Stimulated activated naive CD8-positive, alpha-beta T cell treated with anti-CD3 and anti-CD28 coated beads, Interleukin-15, amount 100 ng/mL, for 72 hours (primary cell): Measurements from ENCODE around the gene EZR.
A peak's percentile ranks its signal among the peaks of the same experiment; 100 is the strongest.

Experiments used
- ATAC-seq: fragments of 150-1000 bp; cut with Tn5 transposase; 2 replicates; pipeline ENCODE4 v1.10.0; 2021; ENCODE audit warnings: mild to moderate bottlenecking, moderate library complexity
- DNase-seq, 2 donors: peaks; one replicate each; pipeline ENCODE4 v3.0.0; 2021 to 2022
- H3K27ac Mint-ChIP-seq, 2 donors: one replicate each; pipeline ENCODE4 v1.8.0; 2022; ENCODE audit warnings: mild to moderate bottlenecking in 2 of 2, mixed read lengths in 2 of 2, moderate library complexity in 2 of 2
- H3K27me3 Mint-ChIP-seq: one replicate; pipeline ENCODE4 v1.8.0; 2022; ENCODE audit warnings: mixed read lengths
- H3K4me1 Mint-ChIP-seq: one replicate; pipeline ENCODE4 v1.8.0; 2022; ENCODE audit warnings: mild to moderate bottlenecking, mixed read lengths
- H3K4me3 Mint-ChIP-seq, 2 donors: one replicate each; pipeline ENCODE4 v1.8.0; 2022; ENCODE audit warnings: mild to moderate bottlenecking in 2 of 2, mixed read lengths in 2 of 2, moderate library complexity in 1 of 2
- H3K9me3 Mint-ChIP-seq, 2 donors: one replicate each; pipeline ENCODE4 v1.8.0; 2022; ENCODE audit warnings: mixed read lengths in 2 of 2

EZR gene

DNA sequence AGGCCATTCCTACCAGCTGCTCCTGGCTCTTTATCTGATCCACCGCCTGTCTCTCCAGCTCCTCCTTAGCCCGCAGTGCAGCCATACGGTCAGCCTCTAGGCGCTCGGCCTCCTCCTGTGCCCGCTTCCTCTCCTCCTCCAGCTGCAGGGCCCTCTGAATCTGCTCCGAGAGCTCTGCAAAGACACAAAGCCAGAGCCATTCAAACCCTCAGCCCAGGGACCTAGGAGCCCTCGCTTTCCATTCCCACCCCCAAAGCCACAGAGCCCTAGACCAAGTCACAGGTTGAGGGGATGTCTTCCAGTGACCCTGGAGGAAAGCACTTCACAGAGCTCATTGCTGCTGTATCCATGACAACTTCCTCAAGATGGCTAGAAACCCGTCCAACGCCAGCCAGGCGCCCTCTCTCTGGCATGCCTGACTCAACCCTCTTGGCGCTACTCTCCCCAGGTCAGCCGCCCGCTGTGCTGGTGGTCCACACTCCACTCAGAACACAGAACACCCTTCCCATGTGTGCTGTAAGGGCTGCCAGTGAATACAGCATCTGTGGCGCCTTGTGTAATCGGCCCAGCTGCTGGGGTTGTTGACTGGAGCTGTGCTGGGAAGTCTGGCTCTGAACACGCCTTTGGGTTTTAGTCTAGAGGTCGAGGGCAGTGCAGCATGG lies 49.3 kb downstream of the EZR start:
- Mint-ChIP-seq H3K4me1 (peaks cover 57% of the 10 kb centered on the region), H3K27me3 (no peaks in the 10 kb centered on the region), H3K27ac (peak overlapping the region; percentile 47 to 81), H3K9me3 (no peaks in the 10 kb centered on the region), H3K4me3 (no peak overlapping the region)
- DNase-seq (no peak), ATAC-seq (no peak)

DNA sequence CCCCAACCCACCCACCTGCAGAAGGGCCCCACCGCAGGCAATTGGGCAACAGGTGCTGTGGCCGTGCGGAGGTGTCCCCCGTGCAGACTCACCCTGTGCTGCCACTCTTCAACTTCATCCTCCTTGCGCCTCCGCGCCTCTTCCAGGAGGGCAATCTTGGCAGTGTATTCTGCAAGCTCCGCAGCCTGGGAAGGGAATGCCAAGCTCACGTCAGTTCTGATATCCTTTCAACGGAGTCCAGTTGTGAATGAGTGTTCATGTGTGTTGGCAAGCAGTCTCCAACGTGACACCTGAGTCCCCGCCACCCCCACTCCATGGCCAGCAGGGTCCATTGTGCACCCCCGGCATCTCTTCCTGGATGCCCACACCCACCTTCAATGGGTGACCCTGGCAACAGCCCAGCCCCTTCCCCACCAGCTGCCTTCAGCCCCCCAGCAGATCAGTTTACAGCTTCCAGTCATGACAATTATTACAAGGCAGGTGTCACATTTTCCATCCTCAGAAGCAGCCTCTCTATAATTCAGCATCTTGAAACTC lies 49.9 kb downstream of the EZR start:
- Mint-ChIP-seq H3K27ac (peak overlapping the region in 1 of 2 donors; percentile 81), H3K4me3 (no peak overlapping the region), H3K4me1 (peaks cover 57% of the 10 kb centered on the region), H3K27me3 (no peaks in the 10 kb centered on the region), H3K9me3 (no peaks in the 10 kb centered on the region)
- DNase-seq (no peak), ATAC-seq (peak; percentile 2)

DNA sequence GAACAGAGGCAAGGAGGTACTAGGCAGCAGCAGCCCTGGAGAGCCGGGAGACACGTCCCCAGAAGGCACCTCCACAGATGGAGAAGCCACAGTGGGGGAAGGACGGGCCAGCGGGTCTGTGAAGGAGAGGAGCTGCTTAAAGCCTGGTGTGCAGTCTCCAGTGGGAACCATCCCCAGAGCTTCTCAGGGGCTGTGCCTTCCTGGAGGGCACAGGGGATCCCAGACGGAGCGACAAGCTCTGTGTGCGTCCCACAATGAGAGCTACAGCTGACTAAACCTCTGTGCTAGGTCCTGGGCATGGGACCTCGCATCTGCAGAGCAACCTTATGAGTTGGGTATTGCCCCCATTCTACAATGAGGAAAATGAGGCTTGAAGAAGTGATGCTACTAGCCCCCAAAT lies 50.7 kb downstream of the EZR start:
- H3K4me3 Mint-ChIP-seq, result peak overlapping the region in 1 of 2 donors; percentile 14
- no peaks in the 10 kb centered on the region for H3K9me3 Mint-ChIP-seq
- H3K27me3 Mint-ChIP-seq, result no peaks in the 10 kb centered on the region
- peaks cover 49% of the 10 kb centered on the region for H3K4me1 Mint-ChIP-seq
- peak; percentile 5 for ATAC-seq
- no peak for DNase-seq
- H3K27ac Mint-ChIP-seq, result peak overlapping the region in 1 of 2 donors; percentile 92

DNA sequence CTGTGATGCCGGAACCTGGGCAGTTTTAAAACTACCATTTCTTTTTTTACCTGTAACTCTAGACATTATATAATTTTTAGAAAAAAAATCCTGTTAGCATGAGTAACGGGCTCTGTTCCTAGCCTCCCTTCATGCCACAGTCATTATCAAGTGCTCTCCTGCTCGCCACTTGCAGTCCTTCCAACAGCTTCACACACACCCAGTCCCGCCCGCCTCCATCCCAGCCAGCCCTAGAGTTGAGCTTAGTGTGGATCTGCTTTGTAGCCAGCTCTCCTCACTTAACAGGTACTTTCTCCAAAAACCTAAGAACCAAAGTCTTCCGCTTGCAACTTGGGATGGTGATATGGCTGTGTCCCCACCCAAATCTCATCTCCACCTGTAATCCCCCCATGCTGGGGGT lies 51.5 kb downstream of the EZR start:
- Mint-ChIP-seq H3K9me3 (no peaks in the 10 kb centered on the region), H3K27ac (peak overlapping the region in 1 of 2 donors; percentile 92), H3K27me3 (no peaks in the 10 kb centered on the region), H3K4me1 (peaks cover 41% of the 10 kb centered on the region), H3K4me3 (no peak overlapping the region)
- ATAC-seq (no peak), DNase-seq (no peak)

DNA sequence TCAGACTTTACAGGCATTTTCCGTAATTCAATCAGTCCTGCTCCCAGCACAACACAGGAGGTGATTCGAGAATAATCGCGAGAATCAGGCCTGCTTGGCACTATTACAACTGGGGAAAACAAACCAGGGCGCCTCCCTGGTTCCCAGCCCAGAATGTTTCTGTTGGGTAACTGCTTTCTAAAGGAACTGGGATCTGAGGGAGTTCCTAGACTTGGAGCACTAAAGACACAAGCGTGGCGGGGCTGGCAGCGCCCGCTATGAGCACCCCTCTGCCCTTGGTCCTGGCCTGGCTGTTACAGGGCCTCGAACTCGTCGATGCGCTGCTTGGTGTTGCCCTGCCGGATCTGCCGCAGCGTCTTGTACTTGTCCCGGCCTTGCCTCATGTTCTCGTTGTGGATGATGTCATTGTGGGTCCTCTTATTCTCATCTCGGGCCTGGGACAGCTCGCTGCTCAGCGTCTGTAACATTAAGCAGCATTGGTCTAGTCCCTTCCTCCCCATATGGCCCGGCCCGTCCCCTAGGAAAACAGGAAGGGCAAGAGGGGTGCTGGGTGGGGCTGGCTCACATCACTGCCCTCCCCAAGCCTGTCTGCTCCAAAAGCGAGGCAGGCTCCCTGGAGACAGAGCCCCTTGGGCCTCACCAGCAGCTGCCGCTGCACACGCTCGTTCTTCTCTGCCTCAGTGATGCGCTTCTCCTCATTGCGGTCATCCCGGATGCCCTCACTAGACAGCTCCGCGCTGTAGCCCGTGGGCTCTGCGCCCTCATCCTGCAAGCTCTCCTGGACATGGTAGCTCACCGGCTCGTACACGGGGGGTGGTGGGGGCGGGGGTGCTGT lies 52.3 kb downstream of the EZR start:
- Mint-ChIP-seq H3K27me3 (no peaks in the 10 kb centered on the region), H3K4me1 (peaks cover 33% of the 10 kb centered on the region), H3K9me3 (no peaks in the 10 kb centered on the region), H3K4me3 (peak overlapping the region in 1 of 2 donors; percentile 27), H3K27ac (peak overlapping the region in 1 of 2 donors; percentile 92)
- DNase-seq, result no peak
- peak; percentile 7 for ATAC-seq

DNA sequence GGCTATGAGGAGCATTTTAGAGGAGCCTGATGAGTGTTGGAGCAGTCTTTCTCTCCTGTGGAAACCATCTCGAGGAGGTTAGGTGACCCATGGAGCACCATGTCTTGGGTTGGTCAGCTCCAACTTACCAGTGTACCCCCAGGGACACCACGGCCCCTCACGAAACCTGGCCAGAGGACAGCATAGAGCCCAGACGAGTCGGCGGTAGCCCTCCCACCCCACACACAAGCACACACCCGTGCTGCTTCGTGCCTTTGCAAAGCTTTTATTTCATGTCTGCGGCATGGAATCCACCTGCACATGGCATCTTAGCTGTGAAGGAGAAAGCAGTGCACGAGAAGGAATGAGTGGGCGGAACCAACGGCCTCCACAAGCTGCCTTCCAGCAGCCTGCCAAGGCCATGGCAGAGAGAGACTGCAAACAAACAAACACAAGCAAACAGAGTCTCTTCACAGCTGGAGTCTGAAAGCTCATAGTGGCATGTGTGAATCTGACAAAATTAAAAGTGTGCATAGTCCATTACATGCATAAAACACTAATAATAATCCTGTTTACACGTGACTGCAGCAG lies 53.6 kb downstream of the EZR start:
- Mint-ChIP-seq H3K9me3 (no peaks in the 10 kb centered on the region), H3K4me1 (peaks cover 20% of the 10 kb centered on the region), H3K4me3 (no peak overlapping the region), H3K27ac (peak overlapping the region in 1 of 2 donors; percentile 90), H3K27me3 (no peaks in the 10 kb centered on the region)
- DNase-seq (no peak), ATAC-seq (no peak)

DNA sequence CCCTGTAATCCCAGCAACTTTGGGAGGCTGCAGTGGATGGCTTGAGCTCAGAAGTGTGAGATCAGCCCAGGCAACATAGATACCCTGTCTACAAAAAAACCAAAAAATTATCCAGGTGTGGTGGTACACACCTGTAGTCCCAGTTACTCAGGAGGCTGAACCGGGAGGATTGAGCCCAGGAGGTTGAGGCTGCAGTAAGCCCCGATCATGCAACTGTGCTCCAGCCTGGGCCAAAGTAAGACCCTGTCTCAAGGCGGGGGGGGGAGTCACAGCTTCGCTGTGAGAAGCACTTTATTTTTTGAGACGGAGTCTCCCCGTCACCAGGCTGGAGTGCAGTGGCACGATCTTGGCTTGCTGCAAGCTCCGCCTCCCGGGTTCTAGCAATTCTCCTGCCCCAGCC lies 54.2 kb downstream of the EZR start:
- DNase-seq (no peak), ATAC-seq (no peak)
- Mint-ChIP-seq H3K27ac (peak overlapping the region in 1 of 2 donors; percentile 90), H3K9me3 (no peaks in the 10 kb centered on the region), H3K4me3 (no peak overlapping the region), H3K4me1 (peaks cover 15% of the 10 kb centered on the region), H3K27me3 (no peaks in the 10 kb centered on the region)

DNA sequence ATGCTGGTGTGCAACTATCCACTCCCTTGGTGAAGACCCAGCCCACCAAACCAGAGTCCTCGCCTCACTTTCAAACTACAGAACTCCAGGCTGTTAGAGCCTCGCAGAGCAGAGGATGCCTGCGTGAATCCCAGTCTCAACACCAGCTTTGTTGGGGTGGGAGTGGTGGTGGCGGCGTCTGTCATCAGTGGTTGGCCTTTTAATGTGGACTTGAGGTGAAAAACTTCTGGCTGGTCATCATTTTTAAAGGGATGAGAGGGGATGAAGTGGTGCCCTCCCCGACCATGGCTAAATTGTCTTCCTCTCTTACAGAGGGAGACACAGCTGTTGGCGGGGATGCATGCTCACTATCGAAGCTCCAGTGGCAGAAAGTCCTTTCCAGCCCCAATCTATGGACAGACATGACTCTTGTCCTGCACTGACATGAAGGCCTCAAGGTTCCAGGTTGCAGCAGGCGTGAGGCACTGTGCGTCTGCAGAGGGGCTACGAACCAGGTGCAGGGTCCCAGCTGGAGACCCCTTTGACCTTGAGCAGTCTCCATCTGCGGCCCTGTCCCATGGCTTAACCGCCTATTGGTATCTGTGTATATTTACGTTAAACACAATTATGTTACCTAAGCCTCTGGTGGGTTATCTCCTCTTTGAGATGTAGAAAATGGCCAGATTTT lies 54.9 kb downstream of the EZR start:
- ATAC-seq, result no peak
- peaks cover 9% of the 10 kb centered on the region for H3K4me1 Mint-ChIP-seq

DNA sequence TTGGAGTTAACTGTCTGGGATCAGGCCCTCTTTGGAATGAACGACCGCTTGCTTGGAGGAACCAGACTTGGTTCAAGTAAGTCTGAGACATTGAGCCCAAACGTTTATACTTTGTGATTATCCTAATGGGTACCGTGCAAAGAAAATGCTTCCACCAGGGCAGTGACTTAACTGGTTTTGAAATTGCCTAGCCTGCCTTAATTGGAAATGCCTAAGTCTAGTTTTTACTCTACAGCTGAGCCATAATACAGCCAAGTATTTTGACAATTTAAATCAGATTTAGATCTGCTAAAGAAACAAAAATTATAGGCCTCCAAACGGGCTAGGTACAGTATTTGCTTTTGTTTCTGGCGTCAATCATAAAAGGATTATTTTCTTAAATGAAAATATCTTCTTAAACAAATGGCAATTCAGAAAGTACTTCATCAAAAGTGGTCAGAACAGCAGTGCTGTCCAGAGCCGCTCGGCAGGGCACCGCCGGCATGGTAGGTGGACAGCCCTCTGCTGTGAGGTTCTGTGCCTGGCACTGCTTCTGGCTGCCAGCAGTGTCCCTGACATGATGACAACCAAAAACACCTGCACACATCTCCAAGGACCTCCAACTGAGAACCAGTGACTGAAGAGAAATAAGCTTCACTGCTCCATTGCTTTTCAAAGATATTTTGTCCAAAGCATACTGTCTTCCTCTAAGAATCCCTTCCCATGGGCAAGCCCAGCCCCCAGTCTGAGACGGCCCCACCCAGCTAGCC lies 55.6 kb downstream of the EZR start:
- H3K9me3 Mint-ChIP-seq, result no peaks in the 10 kb centered on the region
- DNase-seq, result no peak
- peaks cover 7% of the 10 kb centered on the region for H3K4me1 Mint-ChIP-seq
- no peak for ATAC-seq
- H3K27ac Mint-ChIP-seq, result peak overlapping the region; percentile 33 to 84
- no peaks in the 10 kb centered on the region for H3K27me3 Mint-ChIP-seq
- H3K4me3 Mint-ChIP-seq, result no peak overlapping the region

More for the DNA sequence above, 54.9 kb downstream of the EZR start:
- DNase-seq, result no peak
- H3K4me3 Mint-ChIP-seq, result no peak overlapping the region
- no peaks in the 10 kb centered on the region for H3K27me3 Mint-ChIP-seq
- H3K27ac Mint-ChIP-seq, result peak overlapping the region in 1 of 2 donors; percentile 84
- no peaks in the 10 kb centered on the region for H3K9me3 Mint-ChIP-seq

DNA sequence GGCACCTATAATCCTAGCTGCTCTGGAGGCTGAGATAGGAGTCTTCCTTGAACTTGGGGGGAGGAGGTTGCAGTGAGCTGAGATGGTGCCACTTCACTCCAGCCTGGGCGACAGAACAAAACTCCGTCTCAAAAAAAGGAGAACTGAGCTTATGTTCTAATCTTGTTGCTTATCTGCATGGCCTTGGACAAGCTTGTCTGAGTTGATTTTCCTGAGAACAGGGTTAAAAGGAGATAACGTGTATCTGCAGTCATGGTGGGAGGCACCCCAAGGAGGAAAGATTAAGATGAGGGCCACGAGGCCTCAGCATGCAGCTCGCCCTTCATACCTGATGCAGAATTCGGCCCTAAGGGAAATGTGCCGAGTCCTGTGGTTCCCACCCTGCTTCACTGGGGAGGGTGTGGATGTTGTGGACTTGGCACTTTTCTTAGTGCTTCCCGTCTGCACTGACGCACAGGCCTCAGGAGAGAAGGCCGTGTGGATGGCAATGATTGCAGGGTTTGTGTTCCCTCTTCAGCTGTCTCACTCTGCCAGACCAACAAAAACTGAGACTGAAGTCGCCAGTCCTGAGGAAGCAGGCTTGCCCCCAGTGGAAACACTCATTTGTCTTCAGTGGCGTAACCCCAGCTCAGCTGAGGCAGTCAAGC lies 56.3 kb downstream of the EZR start:
- H3K9me3 Mint-ChIP-seq, result no peaks in the 10 kb centered on the region
- H3K27me3 Mint-ChIP-seq, result no peaks in the 10 kb centered on the region
- DNase-seq (no peak), ATAC-seq (no peak)
- no peak overlapping the region for H3K27ac Mint-ChIP-seq
- peaks cover under 1% of the 10 kb centered on the region for H3K4me1 Mint-ChIP-seq
- H3K4me3 Mint-ChIP-seq, result peak overlapping the region in 1 of 2 donors; percentile 20

DNA sequence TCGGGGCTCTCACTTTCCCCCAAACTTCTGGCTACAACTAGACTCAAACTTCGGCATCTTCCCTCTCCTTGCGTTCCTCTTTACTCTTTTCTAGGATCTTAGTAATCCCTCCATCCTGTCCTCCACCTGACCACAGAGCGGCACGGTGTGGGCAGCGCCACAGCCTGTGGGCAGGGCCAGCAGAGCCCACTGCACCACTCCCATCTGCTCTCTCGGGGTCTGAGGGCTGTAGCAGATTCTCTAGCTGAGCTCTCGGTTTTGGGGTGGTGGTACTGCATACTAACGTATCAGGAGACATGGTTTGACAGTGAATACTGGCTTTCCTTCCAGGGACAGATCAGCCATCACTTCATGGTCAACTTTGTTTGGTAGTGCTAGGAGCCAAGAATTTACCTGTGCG lies 57.4 kb downstream of the EZR start:
- Mint-ChIP-seq H3K4me3 (no peak overlapping the region), H3K4me1 (no peaks in the 10 kb centered on the region), H3K27ac (no peak overlapping the region), H3K27me3 (no peaks in the 10 kb centered on the region), H3K9me3 (no peaks in the 10 kb centered on the region)
- ATAC-seq (no peak), DNase-seq (no peak)

DNA sequence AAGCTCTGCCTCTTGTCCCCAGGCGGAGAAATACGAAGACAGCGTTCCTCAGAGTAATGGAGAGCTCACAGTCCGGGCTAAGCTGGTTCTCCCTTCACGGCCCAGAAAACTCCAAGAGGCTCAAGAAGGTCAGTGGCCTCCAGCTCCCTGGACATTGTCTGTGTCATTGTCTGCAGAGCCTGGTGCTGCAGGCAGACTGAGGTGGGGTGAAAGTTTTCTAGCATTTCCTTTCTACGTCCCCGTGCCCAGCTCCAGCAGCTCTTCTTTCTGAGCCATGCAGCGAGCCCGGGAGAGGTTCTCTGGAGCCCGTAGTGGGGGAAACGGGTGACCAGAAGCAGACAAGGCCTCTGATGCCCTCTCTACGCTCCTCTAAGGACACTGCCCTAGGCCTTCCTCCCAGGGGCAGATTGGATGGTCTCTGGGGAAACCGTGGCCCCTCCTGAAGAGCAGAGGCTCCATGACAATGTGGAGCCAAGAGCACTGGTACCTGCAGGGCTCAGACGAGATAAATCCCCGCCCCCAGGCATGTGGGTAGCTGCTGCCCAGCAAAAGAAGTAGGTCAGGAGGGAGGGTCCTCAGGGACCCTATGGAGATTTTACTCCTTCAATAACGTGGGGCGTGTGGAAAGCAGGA lies 58.4 kb downstream of the EZR start:
- ATAC-seq, result no peak
- Mint-ChIP-seq H3K9me3 (no peaks in the 10 kb centered on the region), H3K27me3 (no peaks in the 10 kb centered on the region), H3K4me3 (no peak overlapping the region), H3K4me1 (no peaks in the 10 kb centered on the region), H3K27ac (peak overlapping the region in 1 of 2 donors; percentile 91)
- no peak for DNase-seq

DNA sequence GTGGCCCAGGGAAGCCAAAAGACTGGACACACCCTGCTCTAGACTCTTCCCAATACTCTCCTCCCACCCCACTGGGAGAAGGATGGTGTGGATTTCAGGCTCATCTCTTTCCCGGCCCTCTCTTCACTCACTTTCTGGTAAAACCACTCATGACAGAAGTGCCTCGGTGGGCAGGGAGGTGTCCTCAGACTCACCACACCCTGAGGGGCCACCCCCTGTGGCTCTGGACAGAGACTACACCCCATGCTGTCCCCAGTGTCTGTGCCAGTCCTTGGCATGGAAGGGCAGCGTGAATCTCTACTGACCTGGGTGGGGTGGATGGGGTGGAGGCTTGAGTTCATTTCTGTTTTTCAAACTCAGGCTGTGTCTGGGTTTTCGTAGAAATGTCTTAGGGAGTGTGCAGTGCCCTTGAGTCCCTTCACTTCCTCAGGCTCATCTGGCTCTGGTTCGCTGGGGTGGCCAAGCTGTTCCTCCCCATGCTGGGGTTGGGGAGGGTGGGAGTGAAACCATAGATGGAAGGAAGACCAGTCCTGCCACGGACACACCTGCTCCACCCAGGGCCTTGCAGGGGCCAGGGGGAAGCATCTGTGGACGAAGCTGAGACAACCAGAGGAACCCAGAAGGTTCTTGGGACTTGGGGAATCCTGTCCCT lies 59.1 kb downstream of the EZR start:
- peak; percentile 10 for ATAC-seq
- DNase-seq, result no peak
- H3K4me3 Mint-ChIP-seq, result no peak overlapping the region
- peak overlapping the region in 1 of 2 donors; percentile 89 for H3K27ac Mint-ChIP-seq
- no peaks in the 10 kb centered on the region for H3K27me3 Mint-ChIP-seq
- no peaks in the 10 kb centered on the region for H3K9me3 Mint-ChIP-seq
- H3K4me1 Mint-ChIP-seq, result no peaks in the 10 kb centered on the region
